ENCODE results near the gene SREBF2. TPM values are rescaled to one million over a fixed set of nuclear protein-coding genes. Genes with fewer than 3 reads are reported as not detected.
A peak's percentile ranks its signal among the peaks of the same experiment; 100 is the strongest.

SREBF2 gene
- total and polyA plus RNA-seq, 2 of the 13 experiments (the other 11 are each of a cell fraction or from before 2014, with no cell fraction given), result 53.8 to 72.6 TPM

DNA sequence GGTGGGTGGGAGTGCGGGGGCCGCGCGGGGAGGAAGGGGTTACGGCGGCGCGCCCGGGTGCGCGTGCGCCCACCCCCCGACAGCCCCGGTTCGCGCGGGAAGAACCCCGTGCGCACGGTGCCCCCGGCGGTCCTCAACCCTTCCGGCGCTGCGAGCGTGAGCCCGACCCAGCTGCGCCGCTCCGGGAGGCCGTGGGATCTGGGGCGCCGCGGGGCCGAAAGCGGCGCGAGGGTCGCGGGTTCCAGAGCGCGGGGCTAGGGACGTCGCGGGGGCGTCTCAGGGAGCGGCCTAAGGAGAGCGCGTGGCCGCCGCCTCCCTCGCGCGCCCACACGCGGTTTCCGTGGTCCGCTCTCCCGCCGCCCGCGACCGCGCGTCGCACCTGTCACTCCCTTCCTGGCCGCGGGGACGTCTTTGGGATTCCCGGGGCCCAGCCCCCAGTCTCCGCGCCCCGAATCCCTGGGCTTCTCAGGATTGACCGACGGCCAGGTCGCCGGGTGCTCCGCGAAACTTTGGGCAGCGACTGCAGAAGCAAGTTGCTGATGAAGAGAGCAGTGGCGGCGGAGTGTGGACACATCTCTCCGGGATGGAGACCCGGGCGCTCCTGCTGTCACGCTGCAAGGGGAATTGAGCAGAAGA, 582 bp downstream of the SREBF2 start (continued):
- TF ChIP-seq RFX5 (IDR thresholded peaks at IDR 0.05; ENCODE audit: low read depth, low read length), result no peak
- TF ChIP-seq JUND (CRISPR knock-in tag; IDR thresholded peaks at IDR 0.05), result 0 out of 2 replicates have a peak, but pooled peaks have one; percentile 25
- TF ChIP-seq SRSF1 (optimal IDR thresholded peaks at IDR 0.05; ENCODE audit: low read depth, low read length), result peak; percentile 31
- TF ChIP-seq ZFP90 (CRISPR knock-in tag; IDR thresholded peaks at IDR 0.05; ENCODE audit: borderline replicate concordance), result no peak
- peak; percentile 81; the same call in 1 of the 2 replicates for TF ChIP-seq ZSCAN20 (CRISPR knock-in tag; IDR thresholded peaks at IDR 0.05; ENCODE audit: borderline replicate concordance)
- no peak for TF ChIP-seq RFXANK (CRISPR knock-in tag; IDR thresholded peaks at IDR 0.05)
- peak; percentile 56; the same call in 1 of the 2 replicates for TF ChIP-seq KDM5B (CRISPR knock-in tag; IDR thresholded peaks at IDR 0.05; ENCODE audit: borderline replicate concordance)
- 0 out of 2 replicates have a peak, but pooled peaks have one; percentile 26 for TF ChIP-seq ZNF552 (CRISPR knock-in tag; IDR thresholded peaks at IDR 0.05; ENCODE audit: borderline replicate concordance)
- 0 out of 2 replicates have a peak, but pooled peaks have one; percentile 46 for TF ChIP-seq ZNF160 (CRISPR knock-in tag; IDR thresholded peaks at IDR 0.05)
- TF ChIP-seq HHEX (CRISPR knock-in tag; IDR thresholded peaks at IDR 0.05), result no peak
- 0 out of 2 replicates have a peak, but pooled peaks have one; percentile 3 for TF ChIP-seq POLR2AphosphoS2 (IDR thresholded peaks at IDR 0.05; ENCODE audit: low read depth, low read length)
- TF ChIP-seq SP1 (IDR thresholded peaks at IDR 0.05), result no peak
- no peak for TF ChIP-seq SP1 (CRISPR knock-in tag; IDR thresholded peaks at IDR 0.05)
- no peak for TF ChIP-seq ZNF577 (CRISPR knock-in tag; IDR thresholded peaks at IDR 0.05; ENCODE audit: borderline replicate concordance, low read depth)
- TF ChIP-seq U2AF1 (optimal IDR thresholded peaks at IDR 0.05; ENCODE audit: low read depth, low read length), result no peak
- TF ChIP-seq HOXA9 (CRISPR knock-in tag; IDR thresholded peaks at IDR 0.05; ENCODE audit: borderline replicate concordance), result no peak
- peak; percentile 53; the same call in 1 of the 2 replicates for TF ChIP-seq CCDC6 (CRISPR knock-in tag; IDR thresholded peaks at IDR 0.05)
- TF ChIP-seq TEF (CRISPR knock-in tag; IDR thresholded peaks at IDR 0.05), result 0 out of 2 replicates have a peak, but pooled peaks have one; percentile 42
- TF ChIP-seq SMC3 (IDR thresholded peaks at IDR 0.05; ENCODE audit: low read length), result no peak
- TF ChIP-seq ZNF333 (CRISPR knock-in tag; IDR thresholded peaks at IDR 0.05; ENCODE audit: borderline replicate concordance), result 0 out of 2 replicates have a peak, but pooled peaks have one; percentile 20
- TF ChIP-seq ZNF816 (CRISPR knock-in tag; IDR thresholded peaks at IDR 0.05; ENCODE audit: borderline replicate concordance), result no peak
- TF ChIP-seq ZBTB42 (CRISPR knock-in tag; IDR thresholded peaks at IDR 0.05), result 0 out of 2 replicates have a peak, but pooled peaks have one; percentile 56
- TF ChIP-seq CSRNP2 (CRISPR knock-in tag; conservative IDR thresholded peaks at IDR 0.05; ENCODE audit: low read depth), result no peak
- peak; percentile 48; the same call in 1 of the 2 replicates for TF ChIP-seq KLF15 (CRISPR knock-in tag; IDR thresholded peaks at IDR 0.05; ENCODE audit: borderline replicate concordance)
- peak; percentile 74; the same call in 1 of the 2 replicates for TF ChIP-seq ZSCAN21 (CRISPR knock-in tag; IDR thresholded peaks at IDR 0.05; ENCODE audit: borderline replicate concordance)
- TF ChIP-seq SAP130 (CRISPR knock-in tag; IDR thresholded peaks at IDR 0.05; ENCODE audit: low read depth), result 0 out of 2 replicates have a peak, but pooled peaks have one; percentile 37
- TF ChIP-seq PHF20 (CRISPR knock-in tag; IDR thresholded peaks at IDR 0.05), result no peak; the same call in 1 of the 2 replicates
- no peak for TF ChIP-seq TAF15 (IDR thresholded peaks at IDR 0.05; ENCODE audit: low read depth, low read length, poor library complexity, severe bottlenecking)
- 0 out of 2 replicates have a peak, but pooled peaks have one; percentile 48 for TF ChIP-seq ZNF782 (CRISPR knock-in tag; IDR thresholded peaks at IDR 0.05; ENCODE audit: borderline replicate concordance)
- no peak for TF ChIP-seq BRCA1 (CRISPR knock-in tag; IDR thresholded peaks at IDR 0.05)
- no peak for TF ChIP-seq HNRNPUL1 (IDR thresholded peaks at IDR 0.05; ENCODE audit: low read depth, low read length)

Data from HepG2 (cell line).